Vagina (tissue), 2 donors: ENCODE results near the gene KDM6A. TPM values are rescaled to one million over a fixed set of nuclear protein-coding genes. Genes with fewer than 3 reads are reported as not detected.
"Not testable (repeated sequence)": the region's sequence is repeated elsewhere in the genome, so short reads cannot be mapped to it uniquely, and the experiment has no call there.

Experiments
- DNase-seq, 2 donors: peaks; one replicate each; pipeline ENCODE4 v3.0.0-alpha.2; 2017; ENCODE audit errors: extremely low spot score in 2 of 2
- H3K27ac ChIP-seq: fragments of 200-600 bp; sonication (generic); one replicate; pipeline ENCODE4 v1.5.1; 2019
- H3K27me3 ChIP-seq: fragments of 200-600 bp; sonication (generic); one replicate; pipeline ENCODE4 v1.5.1; 2019
- H3K36me3 ChIP-seq, 2 donors: fragments of 200-600 bp; sonication (generic); one replicate each; pipeline ENCODE4 v1.5.1; 2017 to 2019
- H3K4me1 ChIP-seq: fragments of 200-600 bp; sonication (generic); one replicate; pipeline ENCODE4 v1.5.1; 2019
- H3K4me3 ChIP-seq, 2 donors: fragments of 200-600 bp; sonication (generic); 1 replicate in 1 of 2; 2 replicates in 1 of 2; pipeline ENCODE4 v1.5.1; 2016 to 2019
- H3K9me3 ChIP-seq: fragments of 200-600 bp; sonication (generic); one replicate; pipeline ENCODE4 v1.5.1; 2019
- CTCF ChIP-seq, 3 experiments: fragments of 450-650 bp in 2 of 3; fragments of 200-600 bp in 1 of 3; sonication (generic) in 1 of 3; IDR thresholded peaks; one replicate each; pipeline ENCODE4 v1.5.1; 2017 to 2019; ENCODE audit warnings: antibody characterized with exemption in 3 of 3, mild to moderate bottlenecking in 2 of 3, moderate library complexity in 2 of 3
- POLR2A ChIP-seq, 2 donors: fragments of 450-650 bp; IDR thresholded peaks; one replicate each; pipeline ENCODE4 v1.6.1; 2017; ENCODE audit warnings: antibody characterized with exemption in 2 of 2, mild to moderate bottlenecking in 2 of 2, moderate library complexity in 2 of 2
- POLR2AphosphoS5 ChIP-seq, 2 donors: sonication (generic); formaldehyde crosslinking; IDR thresholded peaks; one replicate each; pipeline ENCODE4 v1.9.0; 2017; ENCODE audit warnings: antibody characterized with exemption in 2 of 2, mild to moderate bottlenecking in 2 of 2, low read depth in 1 of 2; ENCODE audit not compliant: insufficient read depth in 1 of 2
- intact Hi-C: fragments of 100-400 bp; cut with DNase I; formaldehyde crosslinking; loops from one replicate; pipeline ENCODE4 v1.15.1; 2023
- total RNA-seq: library from RNA; depleted of rRNA; stranded (reverse); fragments of >200 nt; gene quantifications from one replicate; pipeline ENCODE4 v1.2.3, GENCODE V29; 2016

The KDM6A gene
- total RNA-seq, 1 donor from 2014 or later = 44.2 TPM

GRCh38 chrX:44992775-44993174, 119.8 kb downstream of the KDM6A start:
- intact Hi-C loops = no loop called here
- DNase-seq = no peak
- no peak for TF ChIP-seq CTCF (IDR thresholded peaks at IDR 0.05)
- no peak for TF ChIP-seq POLR2AphosphoS5 (IDR thresholded peaks at IDR 0.05; ENCODE audit: insufficient read depth in 1 of 2, low read depth in 1 of 2)
- TF ChIP-seq POLR2A (IDR thresholded peaks at IDR 0.05) = no peak
- Histone ChIP-seq H3K4me3 (no peak overlapping the region), H3K4me1 (peaks cover 18% of the 10 kb centered on the region), H3K27ac (no peak overlapping the region), H3K36me3 (no peaks in the 10 kb centered on the region), H3K9me3 (no peaks in the 10 kb centered on the region), H3K27me3 (no peaks in the 10 kb centered on the region)

GRCh38 chrX:44996277-44996676, 123.3 kb downstream of the KDM6A start:
- no peak for TF ChIP-seq CTCF (IDR thresholded peaks at IDR 0.05)
- TF ChIP-seq POLR2A (IDR thresholded peaks at IDR 0.05) = no peak
- TF ChIP-seq POLR2AphosphoS5 (IDR thresholded peaks at IDR 0.05; ENCODE audit: insufficient read depth in 1 of 2, low read depth in 1 of 2) = no peak
- H3K27me3 ChIP-seq = no peaks in the 10 kb centered on the region
- no peaks in the 10 kb centered on the region for H3K9me3 ChIP-seq
- intact Hi-C loops = no loop called here
- no peak overlapping the region for H3K27ac ChIP-seq
- peaks cover 49% of the 10 kb centered on the region for H3K4me1 ChIP-seq
- H3K36me3 ChIP-seq = no peaks in the 10 kb centered on the region
- no peak for DNase-seq
- H3K4me3 ChIP-seq = no peak overlapping the region

GRCh38 chrX:44997282-44997812, 124.4 kb downstream of the KDM6A start:
- TF ChIP-seq POLR2AphosphoS5 (IDR thresholded peaks at IDR 0.05; ENCODE audit: insufficient read depth in 1 of 2, low read depth in 1 of 2) (no peak), POLR2A (IDR thresholded peaks at IDR 0.05) (no peak), CTCF (IDR thresholded peaks at IDR 0.05) (no peak)

GRCh38 chrX:44997888-44998287, 124.9 kb downstream of the KDM6A start:
- no peaks in the 10 kb centered on the region for H3K9me3 ChIP-seq
- TF ChIP-seq POLR2A (IDR thresholded peaks at IDR 0.05) = no peak
- TF ChIP-seq POLR2AphosphoS5 (IDR thresholded peaks at IDR 0.05; ENCODE audit: insufficient read depth in 1 of 2, low read depth in 1 of 2) = no peak
- TF ChIP-seq CTCF (IDR thresholded peaks at IDR 0.05) = no peak
- H3K36me3 ChIP-seq = no peaks in the 10 kb centered on the region
- no peaks in the 10 kb centered on the region for H3K27me3 ChIP-seq
- no peak overlapping the region for H3K27ac ChIP-seq
- intact Hi-C loops = no loop called here
- H3K4me1 ChIP-seq = peaks cover 62% of the 10 kb centered on the region
- no peak overlapping the region for H3K4me3 ChIP-seq
- no peak for DNase-seq

More at GRCh38 chrX:44997282-44997812, 124.4 kb downstream of the KDM6A start:
- H3K4me3 ChIP-seq = no peak overlapping the region
- H3K27ac ChIP-seq = no peak overlapping the region
- no peaks in the 10 kb centered on the region for H3K36me3 ChIP-seq
- H3K4me1 ChIP-seq = peaks cover 59% of the 10 kb centered on the region
- intact Hi-C loops = no loop called here
- H3K27me3 ChIP-seq = no peaks in the 10 kb centered on the region
- H3K9me3 ChIP-seq = no peaks in the 10 kb centered on the region
- DNase-seq = no peak

GRCh38 chrX:44999237-44999636, 126.2 kb downstream of the KDM6A start:
- intact Hi-C loops, H3K27ac ChIP-seq, H3K36me3 ChIP-seq, H3K9me3 ChIP-seq, DNase-seq, H3K4me3 ChIP-seq, H3K27me3 ChIP-seq: not testable (repeated sequence)
- H3K4me1 ChIP-seq = peaks cover 62% of the 10 kb centered on the region

GRCh38 chrX:44999872-45000271, 126.9 kb downstream of the KDM6A start:
- intact Hi-C loops, H3K36me3 ChIP-seq, H3K27ac ChIP-seq, DNase-seq, H3K27me3 ChIP-seq, H3K4me3 ChIP-seq, H3K9me3 ChIP-seq: not testable (repeated sequence)
- peaks cover 62% of the 10 kb centered on the region for H3K4me1 ChIP-seq
